Activated T-helper 1 cell treated with anti-CD3 and anti-CD28 coated beads, Interleukin-2, amount 50 U/mL, for 16 hours (primary cell): ENCODE results near the gene UBR3.

Experiments used
- DNase-seq, 2 donors: peaks; one replicate each; pipeline ENCODE4 v3.0.0-alpha.2; 2020; ENCODE audit warnings: low read depth in 1 of 2, low spot score in 1 of 2

Gene UBR3

DNA sequence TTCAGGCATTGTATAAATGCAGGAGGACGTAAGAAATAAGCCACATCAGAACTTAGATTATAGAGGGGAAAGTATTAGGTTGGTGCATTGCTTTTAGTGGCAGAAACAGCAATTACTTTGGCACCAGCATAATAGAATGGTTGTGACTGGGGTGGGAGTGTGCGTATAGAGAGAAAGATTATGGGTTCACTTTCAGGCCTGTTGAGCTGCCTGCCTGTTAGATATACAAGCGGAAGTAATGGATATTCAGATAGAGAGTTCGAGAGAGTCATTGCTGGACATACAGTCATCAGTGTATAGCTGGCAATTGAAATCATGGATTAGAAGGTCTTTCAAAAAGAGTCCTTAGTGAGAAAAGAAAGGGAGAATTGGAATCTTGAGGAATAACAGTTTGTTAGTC is 211.5 kb downstream of the UBR3 start:
- DNase-seq = no peak

DNA sequence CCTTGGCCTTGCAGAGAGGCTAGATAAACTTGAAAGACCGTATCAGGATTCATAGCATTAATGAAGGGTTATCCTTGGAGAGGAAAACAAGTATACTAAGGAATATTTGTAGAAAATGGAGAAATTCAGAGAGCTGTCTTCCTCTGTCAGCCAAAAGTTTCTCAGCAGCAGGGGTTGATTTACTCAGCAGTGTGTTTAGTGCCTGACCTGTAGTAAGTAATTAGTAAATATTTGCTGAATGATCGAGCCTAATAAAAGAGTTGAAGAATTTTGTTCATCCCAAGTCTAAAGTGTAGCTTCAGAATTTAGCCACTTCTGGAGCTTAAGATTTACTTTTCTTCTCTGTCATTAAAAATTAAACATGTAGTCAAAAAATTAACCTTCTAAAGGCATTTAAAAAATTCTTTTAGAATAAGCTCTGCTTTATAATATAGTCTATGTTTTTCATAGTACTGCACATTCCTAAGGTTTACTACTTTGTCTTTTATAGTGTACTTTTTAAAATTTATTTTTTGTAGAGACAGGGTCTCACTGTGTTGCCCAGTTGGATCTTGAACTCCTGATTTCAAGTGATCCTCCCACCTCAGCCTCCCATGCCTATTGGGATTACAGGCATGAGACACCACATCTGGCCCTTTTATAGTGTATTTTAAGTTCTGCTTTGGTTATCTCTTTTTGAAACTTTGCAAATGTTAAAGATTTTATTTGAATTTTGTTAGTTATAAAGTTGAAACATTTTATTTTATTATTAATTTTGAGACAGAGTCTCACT is 212.3 kb downstream of the UBR3 start:
- DNase-seq = no peak

DNA sequence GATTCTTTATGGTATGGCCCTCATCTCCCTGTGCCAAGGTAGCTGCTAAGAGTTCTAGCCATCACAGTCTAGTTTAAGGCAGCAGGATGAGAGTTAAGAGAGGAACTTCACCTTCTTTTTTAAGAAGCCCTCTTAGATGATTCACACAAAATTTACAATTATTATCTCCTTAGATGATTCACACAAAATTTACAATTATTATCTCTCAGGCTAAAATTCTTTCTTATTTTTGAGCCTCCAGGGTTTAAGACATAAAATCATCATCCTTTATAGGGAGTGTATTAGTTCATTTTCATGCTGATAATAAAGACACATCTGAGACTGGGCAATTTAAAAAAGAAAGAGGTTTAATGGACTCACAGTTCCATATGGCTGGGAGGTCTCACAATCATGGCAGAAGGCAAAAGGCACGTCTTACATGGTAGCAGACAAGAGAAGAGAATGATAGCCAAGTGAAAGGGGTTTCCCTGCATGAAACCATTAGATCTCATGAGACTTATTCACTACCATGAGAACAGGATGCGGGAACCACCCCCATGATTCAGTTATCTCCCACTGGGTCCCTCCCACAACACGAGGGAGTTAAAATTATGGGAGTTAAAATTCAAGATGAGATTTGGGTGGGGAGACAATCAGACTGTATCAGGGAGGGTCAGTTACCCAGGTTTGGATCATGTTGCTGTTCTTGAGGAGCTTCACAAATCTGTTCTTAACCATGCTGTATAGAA is 217.7 kb downstream of the UBR3 start:
- DNase-seq = no peak

DNA sequence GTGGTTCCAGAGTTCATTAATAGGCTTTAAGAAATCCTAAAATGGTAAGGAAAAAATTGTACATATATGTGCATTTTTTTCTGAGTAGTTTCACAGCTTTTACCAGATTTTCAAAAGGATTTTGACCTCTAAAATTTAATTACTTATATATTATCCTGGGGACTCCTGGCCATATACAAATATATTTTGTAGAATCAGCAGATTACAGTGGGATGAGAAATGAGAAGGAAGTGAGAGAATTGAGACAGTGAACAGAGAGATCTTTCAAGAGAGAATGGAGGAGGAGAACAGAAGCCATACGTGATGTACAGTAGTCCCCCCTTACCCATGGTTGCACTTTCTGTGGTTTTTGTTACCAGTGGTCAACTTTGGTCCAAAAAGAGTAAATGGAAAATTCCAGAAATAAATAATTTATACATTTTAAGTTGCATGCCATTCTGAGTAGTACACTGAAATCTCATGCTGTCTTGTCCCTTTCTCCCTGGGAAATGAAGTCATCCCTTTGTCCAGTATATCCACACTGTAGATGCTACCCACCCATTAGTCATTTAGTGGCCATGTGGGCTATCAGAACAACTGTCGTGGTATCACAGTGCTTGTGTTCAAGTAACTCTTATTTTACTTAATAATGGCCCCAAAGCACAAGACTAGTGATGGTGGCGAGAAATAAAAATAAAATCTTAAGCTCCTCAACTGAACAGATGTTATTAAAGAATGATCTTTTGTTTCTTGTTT is 220.2 kb downstream of the UBR3 start:
- no peak for DNase-seq

DNA sequence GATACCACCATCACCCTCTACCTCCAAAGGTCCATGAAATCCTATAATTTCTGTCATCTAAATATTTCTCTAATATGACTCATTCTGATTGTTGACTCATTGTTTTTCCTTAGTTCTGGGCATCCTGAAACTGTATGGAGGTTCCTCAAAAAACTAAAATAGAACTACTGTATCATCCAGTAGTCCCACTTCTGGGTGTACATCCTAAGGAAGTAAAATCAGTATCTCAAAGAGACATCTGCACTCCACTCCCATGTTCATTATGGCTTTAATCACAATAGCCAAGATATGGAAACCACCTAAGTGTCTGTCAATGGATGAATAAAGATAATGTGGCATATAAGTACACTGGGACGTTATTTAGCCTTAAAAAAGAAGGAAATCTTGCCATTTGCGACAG is 224.9 kb downstream of the UBR3 start:
- no peak for DNase-seq

DNA sequence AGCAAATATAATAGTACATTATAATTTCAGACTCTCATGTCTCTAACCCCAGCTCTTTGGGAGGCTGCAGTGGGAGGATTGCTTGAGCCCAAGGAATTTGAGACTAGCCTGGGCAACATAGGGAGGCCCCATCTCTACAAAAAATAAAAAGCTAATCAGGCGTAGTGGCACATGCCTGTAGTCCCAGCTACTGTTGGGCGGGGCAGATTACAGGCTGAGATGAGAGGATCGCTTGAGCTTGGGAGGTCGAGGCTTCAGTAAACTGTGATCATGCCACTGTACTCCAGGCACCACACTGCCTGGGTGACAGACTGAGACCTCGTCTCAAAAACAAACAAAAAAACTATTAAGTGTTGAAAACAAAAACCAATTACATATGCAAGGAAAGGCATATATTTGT is 227.7 kb downstream of the UBR3 start:
- no peak for DNase-seq

DNA sequence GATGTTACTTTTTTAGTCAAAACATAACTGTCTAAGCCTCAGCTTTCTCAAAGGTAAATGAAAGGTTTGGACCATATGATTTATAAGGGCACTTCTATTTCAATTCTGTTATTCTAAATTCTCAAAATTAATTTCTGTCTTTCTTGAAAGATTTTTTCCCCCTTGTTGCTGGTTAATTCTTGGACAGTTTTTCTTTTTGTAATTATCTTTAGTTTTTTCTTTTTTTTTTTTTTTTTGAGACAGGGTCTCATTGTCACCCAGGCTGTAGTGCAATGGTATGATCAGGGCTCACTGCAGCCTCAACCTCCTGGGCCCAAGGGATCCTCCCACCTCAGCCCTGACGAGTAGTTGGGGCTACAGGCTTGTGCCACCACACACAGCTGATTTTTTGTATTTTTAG is 229.6 kb downstream of the UBR3 start:
- DNase-seq = no peak

DNA sequence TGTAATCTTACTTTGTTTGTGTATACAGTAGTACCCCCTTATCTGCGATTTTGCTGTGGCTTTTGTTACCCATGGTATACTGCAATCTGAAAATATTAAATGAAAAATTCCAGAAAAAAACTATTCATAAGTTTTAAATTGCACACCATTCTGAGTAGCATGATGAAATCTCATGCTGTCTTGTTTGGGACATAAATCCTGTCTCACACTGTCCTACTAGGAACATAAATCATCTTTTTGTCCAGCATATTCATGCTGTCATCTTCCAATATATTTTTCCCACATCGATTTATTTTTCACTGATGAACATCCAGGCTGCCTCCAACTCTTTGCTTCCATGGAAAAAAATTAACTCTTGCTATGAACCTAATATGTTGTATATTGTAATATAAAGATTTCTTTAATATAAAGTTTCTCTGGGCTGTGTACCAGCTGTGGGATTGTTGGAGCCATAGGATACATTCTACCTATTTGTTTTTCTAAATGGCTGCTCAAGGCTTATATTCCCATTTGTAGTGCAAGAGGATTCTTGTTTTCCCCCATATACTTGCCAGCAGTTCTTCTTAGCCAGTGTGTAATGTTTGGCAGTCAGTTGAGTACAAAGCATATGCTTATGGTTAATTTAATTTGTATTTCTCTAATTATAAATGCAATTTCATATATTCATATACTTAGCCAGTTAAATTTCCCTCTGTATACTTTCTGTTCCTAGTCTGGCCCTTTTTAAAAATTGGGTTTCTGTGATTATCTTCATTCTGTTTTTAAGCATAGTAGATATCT is 236.4 kb downstream of the UBR3 start:
- DNase-seq = no peak

DNA sequence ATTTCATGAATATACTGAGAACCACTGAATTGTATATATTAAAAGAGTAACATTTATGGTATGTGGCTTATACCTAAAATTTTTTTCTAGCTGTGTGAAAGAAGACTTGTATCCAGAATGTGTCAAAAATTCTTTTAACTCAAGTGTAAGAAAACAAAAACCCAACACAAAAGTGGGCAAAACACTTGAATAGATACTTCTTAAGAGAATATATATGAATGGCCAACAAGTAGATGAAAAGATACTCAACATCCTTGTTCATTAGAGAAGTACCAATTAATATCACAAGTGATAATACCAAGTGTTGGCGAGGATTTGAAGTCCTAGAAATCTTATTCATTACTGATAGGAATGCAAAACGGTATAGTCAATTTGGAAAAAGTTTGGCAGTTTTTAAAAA is 243.5 kb downstream of the UBR3 start:
- DNase-seq = no peak

DNA sequence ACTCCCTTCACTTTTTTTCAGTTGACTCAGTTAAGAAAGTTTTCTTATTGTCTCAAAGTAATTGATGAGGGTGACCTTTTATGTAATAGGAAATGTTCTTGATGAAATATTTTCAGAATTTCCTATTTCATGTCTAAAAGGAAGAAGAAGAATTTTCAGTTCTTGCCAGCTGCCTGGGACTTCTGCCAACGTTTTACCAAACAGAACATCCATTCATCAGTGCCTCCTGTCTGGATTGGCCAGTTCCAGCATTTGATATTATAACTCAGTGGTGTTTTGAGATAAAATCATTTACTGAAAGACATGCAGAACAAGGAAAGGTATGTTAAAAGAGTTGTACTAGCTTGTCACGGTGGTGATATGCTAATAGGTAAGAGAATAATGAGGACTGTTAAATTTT is 246.0 kb downstream of the UBR3 start:
- DNase-seq = no peak

DNA sequence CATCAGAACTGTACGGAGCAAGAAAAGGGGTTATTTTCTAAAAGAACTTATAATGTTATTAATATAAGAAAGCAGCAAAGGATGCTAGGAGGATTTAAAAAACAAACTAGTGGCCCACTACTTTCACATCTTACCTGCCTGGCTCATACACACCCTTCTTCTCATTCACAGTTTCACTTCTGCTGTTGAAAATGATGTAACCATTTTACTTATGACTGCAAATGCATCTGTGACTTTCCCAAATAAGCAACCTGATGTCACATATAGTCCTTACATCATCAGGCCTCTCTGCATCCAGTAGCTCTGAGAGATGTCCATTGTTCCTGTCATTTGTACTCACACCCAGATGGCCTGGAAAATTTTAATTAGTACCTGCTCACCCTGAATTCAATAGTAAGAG is 248.9 kb downstream of the UBR3 start:
- no peak for DNase-seq

DNA sequence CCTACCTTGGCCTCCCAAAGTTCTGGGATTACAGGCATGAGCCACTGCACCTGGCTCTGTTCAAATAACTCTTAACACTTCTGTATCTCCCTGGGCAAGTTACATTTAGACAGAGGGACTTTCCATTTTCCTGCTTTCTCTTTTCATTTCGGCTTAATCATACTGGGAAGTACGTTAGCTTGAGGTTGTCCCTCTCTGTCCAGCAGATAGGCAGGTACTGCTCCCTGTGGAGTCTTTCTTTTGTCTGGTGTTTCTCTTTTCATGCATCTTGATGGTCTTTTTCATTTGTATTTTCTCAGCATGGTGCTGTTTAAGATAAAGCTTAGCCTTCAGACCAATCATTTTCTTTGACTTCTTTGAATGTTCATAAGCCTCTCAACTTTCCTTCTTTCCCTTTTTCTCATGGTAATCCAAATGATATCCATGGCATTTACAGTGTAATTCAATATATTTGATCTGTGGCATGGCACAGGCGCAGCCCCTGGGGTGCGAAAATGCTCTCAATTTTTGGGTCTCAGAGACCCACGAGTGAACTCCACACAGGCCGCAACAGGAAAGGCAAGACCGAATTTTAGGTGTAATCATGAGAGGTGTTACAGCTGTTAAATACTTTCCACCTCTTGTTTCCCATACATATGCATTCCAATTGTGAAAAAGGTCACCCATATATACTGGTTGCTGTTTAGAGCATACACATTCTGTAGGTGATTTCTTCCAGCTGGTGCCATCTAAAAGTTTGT is 250.7 kb downstream of the UBR3 start:
- no peak for DNase-seq

DNA sequence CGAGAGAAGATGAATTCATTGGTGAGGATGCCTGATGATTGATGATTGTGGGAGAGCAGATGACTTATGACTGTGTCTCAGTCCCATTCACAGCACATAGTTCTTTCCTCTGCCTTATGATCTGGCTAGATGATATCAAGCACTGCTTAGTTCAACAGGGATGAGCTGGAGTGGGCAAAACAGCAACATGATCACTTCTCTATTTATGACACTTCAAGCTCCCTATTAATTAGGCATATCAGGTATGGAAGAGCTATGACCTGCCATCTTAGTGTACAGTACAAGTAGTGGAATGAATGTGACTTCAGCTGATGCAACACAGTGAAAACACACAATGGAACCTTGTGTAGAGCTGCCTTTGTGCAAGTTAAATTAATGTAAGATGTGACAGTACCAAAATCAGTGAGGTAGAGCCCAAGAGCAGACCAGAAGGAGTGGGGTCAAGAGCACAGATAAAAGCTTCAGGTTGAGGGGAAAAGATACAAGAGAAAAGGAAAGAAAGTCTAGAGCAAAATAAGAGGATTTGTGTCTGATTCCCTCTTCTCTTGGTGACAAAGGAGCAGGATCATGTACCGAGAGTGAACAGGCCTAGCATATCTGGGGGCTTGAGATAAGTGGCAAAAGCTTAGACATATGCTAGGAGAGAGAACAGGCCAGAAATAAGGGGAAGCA is 257.7 kb downstream of the UBR3 start:
- no peak for DNase-seq

DNA sequence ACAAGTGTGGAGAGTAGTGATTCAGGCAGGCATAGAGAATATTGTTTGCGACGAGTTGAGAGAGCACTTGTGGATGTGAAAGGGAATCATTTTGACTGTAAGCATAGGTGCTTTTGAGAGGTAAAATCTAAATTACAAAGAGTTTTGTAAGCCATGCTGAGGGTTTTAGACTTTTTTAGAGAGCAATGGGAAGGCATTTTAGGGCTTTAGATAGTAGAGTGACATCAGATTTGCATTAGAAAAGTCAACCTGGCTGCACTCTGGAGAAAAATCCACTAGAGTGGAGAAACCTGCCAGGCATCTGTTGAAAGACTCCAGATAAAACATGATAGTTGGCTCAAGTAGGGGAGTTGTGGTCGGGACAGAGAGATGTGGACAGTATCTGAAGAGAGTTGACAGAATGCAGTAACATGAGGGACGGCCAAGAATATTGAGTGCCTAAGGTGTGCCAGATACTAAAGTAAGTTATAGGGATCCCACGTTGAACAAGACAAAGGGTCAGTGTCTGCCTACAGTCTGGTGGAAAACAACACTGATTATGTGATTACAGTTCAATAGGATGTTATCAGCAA is 258.9 kb downstream of the UBR3 start:
- DNase-seq = no peak

DNA sequence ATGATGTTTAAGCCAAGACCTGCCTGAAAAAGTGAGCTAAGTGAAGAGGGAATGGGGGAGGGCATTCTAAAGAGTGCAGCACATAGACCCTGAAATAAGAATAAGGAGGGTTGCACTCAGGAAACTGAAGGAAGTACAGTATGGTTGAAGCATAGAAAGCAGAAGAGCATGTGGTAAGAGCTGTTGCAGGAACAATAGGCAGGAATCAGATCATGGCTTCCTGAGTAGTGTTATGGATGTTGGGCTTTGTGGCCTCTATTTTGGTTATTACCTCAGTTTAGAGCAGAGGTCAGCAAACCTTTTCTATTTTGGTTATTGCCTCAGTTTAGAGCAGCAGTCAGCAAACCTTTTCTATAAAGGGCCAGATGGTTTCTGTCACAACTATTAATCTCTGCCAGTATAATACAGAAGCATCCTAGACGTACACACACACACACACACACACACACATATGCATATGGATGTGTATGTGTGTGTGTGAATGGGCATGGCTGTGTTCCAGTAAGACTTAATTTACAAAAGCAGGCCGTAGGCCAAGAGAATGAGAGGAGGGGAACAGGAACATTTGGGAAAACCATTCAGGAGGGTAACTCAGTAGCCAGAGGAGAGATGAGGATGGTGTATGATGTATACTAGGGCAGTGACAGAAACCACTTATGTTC is 259.6 kb downstream of the UBR3 start:
- DNase-seq = no peak

DNA sequence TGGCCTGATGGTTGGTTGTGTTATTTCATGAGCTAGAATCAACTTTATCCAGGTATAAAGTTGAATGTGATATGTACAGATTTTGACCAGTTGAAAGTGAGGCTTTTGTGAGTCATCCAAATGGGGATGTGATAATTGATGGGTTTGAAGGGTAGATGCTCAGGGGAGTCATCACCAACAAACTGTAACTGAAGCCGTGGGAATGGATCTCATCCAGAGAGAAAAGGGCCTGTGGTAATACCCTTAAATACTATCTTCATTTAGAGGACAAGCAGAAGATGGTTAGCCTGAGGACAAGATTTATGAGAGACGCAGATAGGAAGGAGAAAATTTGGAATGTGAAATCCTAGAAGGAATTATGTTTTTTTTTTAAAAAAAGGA is 260.1 kb downstream of the UBR3 start:
- no peak for DNase-seq

DNA sequence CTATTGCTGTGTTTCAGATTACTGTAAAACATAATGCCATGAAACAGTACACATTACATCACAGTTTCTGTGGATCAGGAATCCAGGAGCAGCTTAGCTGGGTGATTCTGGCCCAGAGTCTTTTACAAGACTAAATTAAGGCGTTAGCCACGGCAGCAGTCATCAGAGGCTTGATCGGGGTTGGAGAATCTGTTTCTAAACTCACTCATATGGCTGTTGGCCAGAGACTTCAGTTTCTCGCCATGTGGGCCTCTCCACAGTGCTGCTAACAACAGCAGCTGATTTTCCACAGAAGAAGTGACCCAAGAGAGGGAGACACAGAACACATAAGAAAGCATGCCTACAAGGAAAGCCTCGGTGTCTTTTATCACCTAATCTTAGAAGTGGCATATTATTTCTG is 261.5 kb downstream of the UBR3 start:
- no peak for DNase-seq

DNA sequence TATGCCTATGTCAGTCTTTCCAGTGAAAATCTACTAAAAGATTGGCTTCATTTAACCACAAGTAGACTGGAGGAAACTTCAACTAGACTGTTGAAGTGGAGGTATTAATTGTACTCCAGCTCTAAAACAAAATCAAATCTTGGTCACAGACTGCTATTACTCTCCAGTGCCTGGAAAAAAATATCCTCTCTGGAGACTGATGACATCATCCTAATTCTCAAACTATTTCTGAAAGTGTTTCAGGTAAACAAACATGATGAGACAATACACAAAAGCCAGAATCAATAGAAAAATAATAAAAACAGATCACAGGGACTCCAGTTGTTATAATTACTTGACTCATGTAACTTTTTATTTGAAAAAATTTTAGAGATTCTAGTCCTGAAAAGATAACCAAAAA is 263.0 kb downstream of the UBR3 start:
- no peak for DNase-seq

DNA sequence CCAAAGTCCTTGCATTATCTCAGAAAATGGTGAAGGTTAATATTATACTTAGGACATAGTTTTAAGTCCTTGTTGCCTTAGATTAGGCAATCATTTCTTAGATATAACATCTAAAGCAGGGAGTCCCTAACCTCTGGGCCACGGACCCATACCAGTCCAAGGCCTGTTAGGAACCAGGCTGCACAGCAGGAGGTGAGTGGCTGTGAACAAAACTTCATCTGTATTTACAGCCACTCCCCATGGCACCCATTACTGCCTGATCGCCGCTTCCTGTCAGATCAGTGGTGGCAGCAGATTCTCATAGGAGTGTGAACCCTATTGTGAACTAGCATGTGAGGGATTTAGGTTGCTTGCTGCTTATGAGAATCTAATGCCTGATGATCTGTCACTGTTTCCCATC is 264.2 kb downstream of the UBR3 start:
- no peak for DNase-seq
